GM12891 (cell line): Measurements from ENCODE around the gene SPSB3.

Source experiments
- POLR2A ChIP-seq: IDR thresholded peaks from 2 replicates; pipeline ENCODE4 v1.6.1; 2011; ENCODE audit warnings: low read depth, low read length, control low read depth
- POLR2AphosphoS5 ChIP-seq: IDR thresholded peaks from 2 replicates; pipeline ENCODE4 v1.6.1; 2011; ENCODE audit warnings: low read depth, low read length, control low read depth
- POU2F2 ChIP-seq: IDR thresholded peaks from 2 replicates; pipeline ENCODE4 v1.6.1; 2011; ENCODE audit warnings: low read depth, mild to moderate bottlenecking, control low read depth, low read length, moderate library complexity
- SPI1 ChIP-seq: IDR thresholded peaks from 2 replicates; pipeline ENCODE4 v1.6.1; 2011; ENCODE audit warnings: low read depth, low read length, control low read depth
- TAF1 ChIP-seq: IDR thresholded peaks from 2 replicates; pipeline ENCODE4 v1.6.1; 2011; ENCODE audit warnings: low read depth, low read length, control low read depth

- TF ChIP-seq POLR2A (no peak), SPI1 (no peak), TAF1 (no peak), POLR2AphosphoS5 (no peak), POU2F2 (no peak)
Measured at GRCh38 chr16:1789643-1790045, 7.3 kb upstream of the SPSB3 start.
